Muscle of back (tissue), 13 donors: ENCODE measurements around the gene VPS13D. TPM values are rescaled to one million over a fixed set of nuclear protein-coding genes. Genes with fewer than 3 reads are reported as not detected.
A peak's percentile ranks its signal among the peaks of the same experiment; 100 is the strongest.

Experiments used
- DNase-seq, 3 donors: peaks; one replicate each; pipeline versions ENCODE4 v3.0.0 to v3.0.0-alpha.2; 2013
- long read RNA-seq, 9 donors: transcript quantifications; one replicate each; lab custom pipeline, GENCODE V29; 2026
- polyA plus RNA-seq, 10 donors: library from polyadenylated mRNA; unstranded; fragments of 120-200 nt; gene quantifications; one replicate each; pipeline ENCODE4 v1.2.1, GENCODE V29; 2013; ENCODE audit not compliant: insufficient read length in 10 of 10

VPS13D gene, protein sequence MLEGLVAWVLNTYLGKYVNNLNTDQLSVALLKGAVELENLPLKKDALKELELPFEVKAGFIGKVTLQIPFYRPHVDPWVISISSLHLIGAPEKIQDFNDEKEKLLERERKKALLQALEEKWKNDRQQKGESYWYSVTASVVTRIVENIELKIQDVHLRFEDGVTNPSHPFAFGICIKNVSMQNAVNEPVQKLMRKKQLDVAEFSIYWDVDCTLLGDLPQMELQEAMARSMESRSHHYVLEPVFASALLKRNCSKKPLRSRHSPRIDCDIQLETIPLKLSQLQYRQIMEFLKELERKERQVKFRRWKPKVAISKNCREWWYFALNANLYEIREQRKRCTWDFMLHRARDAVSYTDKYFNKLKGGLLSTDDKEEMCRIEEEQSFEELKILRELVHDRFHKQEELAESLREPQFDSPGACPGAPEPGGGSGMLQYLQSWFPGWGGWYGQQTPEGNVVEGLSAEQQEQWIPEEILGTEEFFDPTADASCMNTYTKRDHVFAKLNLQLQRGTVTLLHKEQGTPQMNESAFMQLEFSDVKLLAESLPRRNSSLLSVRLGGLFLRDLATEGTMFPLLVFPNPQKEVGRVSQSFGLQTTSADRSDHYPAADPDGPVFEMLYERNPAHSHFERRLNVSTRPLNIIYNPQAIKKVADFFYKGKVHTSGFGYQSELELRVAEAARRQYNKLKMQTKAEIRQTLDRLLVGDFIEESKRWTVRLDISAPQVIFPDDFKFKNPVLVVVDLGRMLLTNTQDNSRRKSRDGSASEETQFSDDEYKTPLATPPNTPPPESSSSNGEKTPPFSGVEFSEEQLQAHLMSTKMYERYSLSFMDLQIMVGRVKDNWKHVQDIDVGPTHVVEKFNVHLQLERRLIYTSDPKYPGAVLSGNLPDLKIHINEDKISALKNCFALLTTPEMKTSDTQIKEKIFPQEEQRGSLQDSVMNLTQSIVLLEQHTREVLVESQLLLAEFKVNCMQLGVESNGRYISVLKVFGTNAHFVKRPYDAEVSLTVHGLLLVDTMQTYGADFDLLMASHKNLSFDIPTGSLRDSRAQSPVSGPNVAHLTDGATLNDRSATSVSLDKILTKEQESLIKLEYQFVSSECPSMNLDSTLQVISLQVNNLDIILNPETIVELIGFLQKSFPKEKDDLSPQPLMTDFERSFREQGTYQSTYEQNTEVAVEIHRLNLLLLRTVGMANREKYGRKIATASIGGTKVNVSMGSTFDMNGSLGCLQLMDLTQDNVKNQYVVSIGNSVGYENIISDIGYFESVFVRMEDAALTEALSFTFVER (N-terminal part only)
- 10 to 100 TPM; 13.1 to 21.3 (median 17.2) TPM for polyA plus RNA-seq
- long read RNA-seq, donor 1: 0 reads
- long read RNA-seq, donor 2: 0 reads
- long read RNA-seq, donor 3: 0 reads
- long read RNA-seq, donor 4: 0 reads
- long read RNA-seq, donor 5, partial matches to known transcripts: 7 of 7 reads
- long read RNA-seq, donor 5, other reads (novel, unspliced or antisense): 0 of 7 reads
- long read RNA-seq, donor 6: 0 reads
- long read RNA-seq, donor 7: 0 reads
- long read RNA-seq, donor 8: 0 reads
- long read RNA-seq, donor 9: 0 reads

DNA sequence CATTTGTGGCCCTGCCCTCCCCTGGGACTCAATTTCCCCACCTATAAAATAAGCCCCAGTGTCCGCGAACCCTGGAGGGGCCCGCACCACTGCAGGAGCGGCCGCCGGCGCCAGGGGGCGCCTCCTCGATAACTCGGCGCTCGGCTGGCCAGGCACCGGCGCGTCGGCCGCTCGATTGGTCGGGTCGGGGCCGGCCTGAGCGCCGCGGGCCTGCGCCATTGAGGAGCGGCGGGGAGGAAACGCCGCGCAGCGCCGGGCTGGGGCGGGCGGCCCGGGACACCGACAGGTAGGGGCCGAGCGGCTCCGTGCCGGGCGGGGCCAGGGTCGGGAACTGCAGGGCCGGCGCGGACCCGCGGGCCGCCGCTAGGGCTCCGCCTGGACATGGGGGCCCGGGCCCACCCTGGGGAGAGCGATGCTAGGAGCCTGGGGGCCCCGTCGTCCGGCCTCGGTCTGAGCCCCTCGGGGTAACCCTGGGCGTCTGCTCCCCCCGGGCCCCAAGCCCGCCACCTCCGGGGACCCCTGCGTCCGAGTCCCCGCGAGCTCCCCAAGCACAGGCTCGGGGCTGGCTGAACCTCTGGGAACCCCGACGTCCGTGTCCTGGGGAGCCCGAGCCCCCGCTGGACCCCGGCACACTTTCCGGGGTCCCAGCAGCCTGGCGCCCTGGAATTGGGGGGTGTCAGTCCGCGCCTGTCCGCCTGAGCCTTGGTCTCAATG lies at the start of gene VPS13D:
Gene VPS13D (plus strand): TSS at position 196 of the 714 bp plus-strand sequence. CDS start 4,237 bp downstream, outside the sequence.
- peak; percentile 75 to 89 (median 87) for DNase-seq

GRCh38 chr1:12180315-12180714 lies 49.5 kb upstream of the VPS13D start:
- DNase-seq: peak in 1 of 3 donors; percentile 53

DNA sequence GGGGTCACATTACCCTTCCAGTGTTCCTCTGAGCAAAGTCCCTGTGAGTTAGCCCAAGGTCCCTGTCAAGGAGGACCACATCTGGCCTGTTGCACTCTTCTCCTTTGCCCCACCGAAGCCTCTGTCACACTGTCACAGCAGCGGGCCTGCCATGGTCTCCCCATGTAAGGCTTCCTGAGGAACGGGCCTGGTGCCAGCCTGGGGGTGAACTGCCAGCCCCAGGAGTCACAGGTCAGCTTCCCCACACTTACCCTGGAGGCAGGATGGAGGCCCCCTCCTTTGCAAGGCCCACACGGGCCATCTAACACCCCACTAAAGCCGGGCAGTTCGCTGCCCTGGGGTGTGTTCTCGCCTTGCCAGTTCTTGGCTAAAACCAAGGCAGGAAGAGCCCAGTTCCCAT lies 48.9 kb upstream of the VPS13D start:
- DNase-seq: no peak

- DNase-seq: no peak
Observed at GRCh38 chr1:12181568-12181967, 48.3 kb upstream of the VPS13D start.

DNA sequence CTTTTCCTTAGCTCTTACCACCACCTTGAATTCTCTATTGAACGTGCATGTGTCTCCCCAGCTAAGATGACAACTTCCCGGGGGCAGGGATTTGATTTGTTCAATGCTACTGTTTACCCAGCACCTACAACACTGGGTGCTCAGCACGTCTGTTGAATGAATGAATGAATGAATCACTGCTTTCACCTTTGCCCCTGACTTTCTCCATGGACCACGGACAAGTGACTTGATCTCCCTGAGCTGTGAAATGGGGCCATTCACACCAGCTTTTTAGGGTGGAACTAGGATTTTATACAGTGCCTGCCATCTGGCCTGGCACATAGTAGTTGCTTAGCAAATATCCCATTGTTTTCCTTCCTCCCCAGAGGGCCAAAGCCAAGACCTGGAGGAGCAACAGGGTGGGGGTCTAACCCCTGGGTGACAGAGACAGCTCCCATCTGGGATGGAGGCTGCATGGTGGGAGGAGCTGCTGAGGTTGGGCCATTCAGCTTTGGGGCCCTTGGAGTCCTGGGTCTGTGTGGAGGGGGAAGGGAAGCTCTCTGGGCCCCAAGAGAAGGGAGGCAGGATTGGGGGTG lies 47.3 kb upstream of the VPS13D start:
- no peak for DNase-seq

DNA sequence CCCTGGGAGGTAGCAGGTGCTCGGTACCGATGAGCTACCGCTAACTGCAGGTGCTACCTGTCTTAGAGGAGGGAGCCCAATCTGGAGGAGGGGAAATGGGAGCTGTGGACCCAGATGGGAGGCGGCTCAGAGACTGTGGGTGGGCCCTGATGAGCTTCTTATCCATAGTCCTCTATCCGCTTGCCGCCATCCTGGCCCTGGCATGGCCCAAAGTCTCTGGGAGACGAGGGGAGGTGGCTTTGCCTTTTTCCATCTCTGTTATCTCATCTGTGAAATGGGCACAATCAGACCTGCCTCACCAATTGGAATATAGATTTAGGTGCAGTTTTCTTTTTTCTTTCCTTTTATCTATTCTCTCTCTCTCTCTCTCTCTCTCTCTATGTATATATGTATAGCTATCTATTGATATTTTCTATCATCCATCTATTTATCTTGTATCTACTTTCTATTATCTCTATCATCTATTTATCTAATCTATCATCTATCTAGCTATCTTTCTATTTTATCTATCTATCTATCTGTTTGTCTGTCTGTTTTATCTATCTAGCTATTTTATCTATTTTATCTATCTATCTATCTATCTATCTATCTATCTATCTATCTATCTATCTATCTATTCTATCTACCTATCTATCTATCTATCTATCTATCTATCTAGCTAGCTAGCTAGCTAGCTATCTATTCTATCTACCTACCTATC lies 46.6 kb upstream of the VPS13D start:
- no peak for DNase-seq

DNA sequence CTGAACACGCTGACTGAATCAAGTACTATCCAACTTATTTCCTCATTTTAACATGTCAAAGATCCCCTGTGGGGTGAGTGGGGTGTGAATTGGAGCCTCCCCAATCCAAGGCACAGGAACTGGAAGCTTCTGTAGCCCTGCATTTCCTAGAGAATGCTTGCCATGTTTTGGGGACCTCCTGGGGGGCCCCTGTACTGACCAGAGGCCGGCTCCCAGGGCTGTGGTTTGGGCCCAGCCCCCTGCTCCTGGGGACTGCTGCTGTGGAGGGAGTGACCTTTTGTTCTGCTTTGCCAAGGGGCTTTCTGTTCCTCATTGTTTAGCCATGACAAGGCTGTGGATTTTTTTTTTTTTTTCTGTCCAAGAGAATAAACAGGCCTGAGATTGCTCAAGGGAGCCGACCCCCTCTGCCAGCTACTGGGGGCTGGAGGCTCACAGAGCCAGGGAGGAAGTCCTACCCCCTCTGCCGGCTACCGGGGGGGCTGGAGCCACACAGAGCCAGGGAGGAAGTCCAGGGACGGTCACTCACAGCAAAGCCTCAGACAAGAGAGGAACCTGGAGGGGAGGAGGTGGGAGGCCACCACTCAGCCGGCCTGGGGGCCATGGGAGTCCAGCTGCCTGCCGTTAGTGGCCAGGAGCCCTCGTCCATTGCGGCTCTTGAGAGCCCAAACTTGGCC lies 45.7 kb upstream of the VPS13D start:
- DNase-seq: peak; percentile 48 to 86 (median 67)

DNA sequence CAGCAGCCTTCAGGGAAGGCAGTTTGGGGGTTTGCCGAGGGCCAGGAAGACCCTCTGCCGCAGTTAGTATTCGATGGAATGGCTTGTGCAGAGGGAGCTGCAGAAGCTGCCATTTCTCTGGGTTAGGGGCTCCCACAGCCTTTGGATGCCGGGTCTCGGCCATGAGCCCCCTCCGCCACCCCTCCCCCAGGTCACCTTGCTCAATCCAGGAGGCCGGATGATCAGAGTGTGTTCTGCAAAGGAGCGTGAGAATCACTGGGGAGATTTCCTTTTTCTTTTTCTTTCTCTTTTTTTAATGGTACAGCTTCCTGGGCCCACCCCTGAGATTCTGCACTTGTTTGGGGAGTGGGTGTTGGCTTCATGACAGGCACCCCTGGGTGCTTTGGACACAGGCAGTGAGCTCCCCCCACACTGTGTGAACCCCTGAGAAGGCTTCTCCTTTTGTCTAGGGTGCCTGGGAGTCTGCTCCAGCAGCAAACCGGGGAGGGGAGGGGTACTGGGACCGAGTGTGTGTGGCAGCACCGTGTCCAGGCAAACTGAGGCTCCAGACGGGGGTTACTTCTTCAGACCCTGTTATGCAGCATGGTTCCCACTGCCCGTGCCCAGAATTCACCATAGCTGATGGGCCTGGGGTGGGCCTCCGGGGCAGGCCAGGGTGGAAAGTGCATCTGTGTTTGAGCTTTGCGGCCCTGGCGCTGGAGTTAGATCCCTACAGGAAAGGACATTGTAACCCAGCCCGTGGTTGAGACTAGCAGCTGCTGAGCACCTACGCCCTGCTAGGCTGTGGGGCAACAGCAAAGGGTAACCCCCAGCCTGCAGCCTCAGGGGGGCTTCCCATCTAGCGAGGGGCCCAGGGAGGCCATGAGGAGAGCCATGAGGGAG lies 44.6 kb upstream of the VPS13D start:
- DNase-seq: no peak

- no peak for DNase-seq
Observed at GRCh38 chr1:12185918-12186678, 43.7 kb upstream of the VPS13D start.

DNA sequence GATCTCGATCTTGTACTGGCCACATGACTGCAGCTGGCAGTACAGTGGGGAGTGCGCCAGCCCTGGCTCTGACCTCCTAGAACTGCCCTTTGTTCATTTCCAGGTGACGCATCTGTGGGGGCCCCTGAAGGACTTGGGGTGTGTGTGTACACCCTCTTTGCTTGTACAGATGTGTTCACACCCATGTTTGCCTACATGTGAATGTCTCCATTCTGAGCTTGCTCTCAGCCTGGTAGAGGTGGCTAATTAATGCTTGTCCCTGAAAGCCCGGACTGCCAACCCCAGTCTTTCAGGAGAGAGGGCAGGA lies 43.2 kb upstream of the VPS13D start:
- DNase-seq: no peak

DNA sequence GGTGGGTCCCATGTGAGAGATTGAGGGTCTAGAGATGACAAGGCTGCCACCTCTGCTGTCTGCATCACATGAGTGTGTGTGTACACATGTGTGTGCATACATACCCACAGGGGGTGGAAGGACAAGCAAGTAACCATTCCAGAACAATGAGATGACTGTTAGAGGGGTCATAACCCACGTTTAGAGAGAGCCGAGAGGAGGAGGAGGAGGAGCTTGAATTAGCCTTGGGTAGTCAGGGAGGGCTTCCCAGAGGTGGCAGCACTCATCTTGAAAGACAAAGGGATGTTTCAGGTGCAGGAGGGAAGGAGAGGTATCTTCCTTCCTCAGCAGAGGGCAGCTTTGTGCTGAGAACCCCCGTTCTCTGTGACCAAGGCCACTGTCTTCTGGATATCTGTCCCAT lies 41.7 kb upstream of the VPS13D start:
- DNase-seq: no peak

GRCh38 chr1:12188657-12189327 lies 41.0 kb upstream of the VPS13D start:
- no peak for DNase-seq

GRCh38 chr1:12189328-12189682 lies 40.5 kb upstream of the VPS13D start:
- DNase-seq: no peak

GRCh38 chr1:12191242-12192032 lies 38.4 kb upstream of the VPS13D start:
- DNase-seq: no peak

- no peak for DNase-seq
Observed at GRCh38 chr1:12194666-12195216, 35.1 kb upstream of the VPS13D start.

GRCh38 chr1:12195416-12195815 lies 34.4 kb upstream of the VPS13D start:
- DNase-seq: no peak
